Mononuclear cell (primary cell): ENCODE measurements around the gene USF2. TPM values are rescaled to one million over a fixed set of nuclear protein-coding genes. Genes with fewer than 3 reads are reported as not detected.
"Not testable (repeated sequence)": the region's sequence is repeated elsewhere in the genome, so short reads cannot be mapped to it uniquely, and the experiment has no call there.

ENCODE experiments used
- H3K27me3 ChIP-seq: 2 replicates; pipeline ENCODE4 v1.6.0; 2011; ENCODE audit warnings: low read length, control low read depth; ENCODE audit not compliant: insufficient read depth
- H3K4me1 ChIP-seq: 2 replicates; pipeline ENCODE4 v1.5.1; 2011; ENCODE audit warnings: mild to moderate bottlenecking, low read length, control low read depth; ENCODE audit not compliant: insufficient read depth
- H3K4me3 ChIP-seq: 2 replicates; pipeline ENCODE4 v1.5.1; 2011; ENCODE audit warnings: mild to moderate bottlenecking, low read length, moderate library complexity
- H3K9me3 ChIP-seq: 2 replicates; pipeline ENCODE4 v1.5.1; 2011; ENCODE audit warnings: low read depth, mild to moderate bottlenecking, control low read depth, low read length
- total RNA-seq: library from RNA; depleted of rRNA; stranded (reverse); fragments of >200 nt; gene quantifications from one replicate; pipeline ENCODE4 v1.2.3, GENCODE V29; 2012

Gene USF2
- total RNA-seq, 1 donor, result 117 TPM

- Histone ChIP-seq H3K27me3 (no peaks in the 10 kb centered on the region), H3K9me3 (no peaks in the 10 kb centered on the region), H3K4me1 (peaks cover 39% of the 10 kb centered on the region), H3K4me3 (no peak overlapping the region)
These were observed 12.5 kb downstream of the USF2 start for GRCh38 chr19:35281303-35281702.

GRCh38 chr19:35284153-35285094, 15.7 kb downstream of the USF2 start:
- Histone ChIP-seq H3K9me3 (no peaks in the 10 kb centered on the region), H3K4me3 (no peak overlapping the region), H3K27me3 (no peaks in the 10 kb centered on the region), H3K4me1 (peaks cover 39% of the 10 kb centered on the region)

GRCh38 chr19:35285095-35285449, 16.3 kb downstream of the USF2 start:
- H3K4me3 ChIP-seq, result no peak overlapping the region
- H3K27me3 ChIP-seq, result no peaks in the 10 kb centered on the region
- H3K4me1 ChIP-seq, result peaks cover 39% of the 10 kb centered on the region
- no peaks in the 10 kb centered on the region for H3K9me3 ChIP-seq

GRCh38 chr19:35285465-35285864, 16.7 kb downstream of the USF2 start:
- not testable (repeated sequence) for H3K9me3 ChIP-seq, H3K4me3 ChIP-seq, H3K27me3 ChIP-seq
- peaks cover 39% of the 10 kb centered on the region for H3K4me1 ChIP-seq

- not testable (repeated sequence) for H3K27me3 ChIP-seq, H3K9me3 ChIP-seq, H3K4me3 ChIP-seq
- H3K4me1 ChIP-seq, result peaks cover 35% of the 10 kb centered on the region
These were observed 17.3 kb downstream of the USF2 start for GRCh38 chr19:35286101-35286500.

GRCh38 chr19:35287713-35288112, 19.0 kb downstream of the USF2 start:
- Histone ChIP-seq H3K4me3 (no peak overlapping the region), H3K4me1 (peaks cover 19% of the 10 kb centered on the region), H3K9me3 (no peaks in the 10 kb centered on the region), H3K27me3 (no peaks in the 10 kb centered on the region)

GRCh38 chr19:35288331-35288730, 19.6 kb downstream of the USF2 start:
- Histone ChIP-seq H3K4me1 (peaks cover 12% of the 10 kb centered on the region), H3K27me3 (no peaks in the 10 kb centered on the region), H3K4me3 (no peak overlapping the region), H3K9me3 (no peaks in the 10 kb centered on the region)

GRCh38 chr19:35288906-35289305, 20.1 kb downstream of the USF2 start:
- Histone ChIP-seq H3K4me3 (no peak overlapping the region), H3K4me1 (peaks cover 11% of the 10 kb centered on the region), H3K9me3 (no peaks in the 10 kb centered on the region), H3K27me3 (no peaks in the 10 kb centered on the region)

GRCh38 chr19:35290381-35291127, 21.8 kb downstream of the USF2 start:
- H3K27me3 ChIP-seq, result no peaks in the 10 kb centered on the region
- no peak overlapping the region for H3K4me3 ChIP-seq
- H3K9me3 ChIP-seq, result no peaks in the 10 kb centered on the region
- H3K4me1 ChIP-seq, result peaks cover under 1% of the 10 kb centered on the region

- H3K9me3 ChIP-seq, result no peaks in the 10 kb centered on the region
- H3K4me1 ChIP-seq, result peaks cover 8% of the 10 kb centered on the region
- no peak overlapping the region for H3K4me3 ChIP-seq
- H3K27me3 ChIP-seq, result no peaks in the 10 kb centered on the region
These were observed 22.5 kb downstream of the USF2 start for GRCh38 chr19:35291259-35291658.

- Histone ChIP-seq H3K9me3 (no peaks in the 10 kb centered on the region), H3K27me3 (no peaks in the 10 kb centered on the region), H3K4me3 (no peak within 1 kb of the TSS), H3K4me1 (peaks cover 15% of the 10 kb centered on the region)
These were observed 23.2 kb downstream of the USF2 start, which contains the start of gene MAG for GRCh38 chr19:35291916-35292315. Gene MAG, plus strand, starts transcription at chr19:35292161. Its CDS starts 3,248 bp downstream, at chr19:35295409.

GRCh38 chr19:35292421-35293362, 23.9 kb downstream of the USF2 start:
- no peaks in the 10 kb centered on the region for H3K27me3 ChIP-seq
- H3K9me3 ChIP-seq, result no peaks in the 10 kb centered on the region
- no peak overlapping the region for H3K4me3 ChIP-seq
- H3K4me1 ChIP-seq, result peaks cover 19% of the 10 kb centered on the region

- Histone ChIP-seq H3K4me3 (no peak overlapping the region), H3K27me3 (no peaks in the 10 kb centered on the region), H3K4me1 (peaks cover 19% of the 10 kb centered on the region), H3K9me3 (no peaks in the 10 kb centered on the region)
These were observed 24.6 kb downstream of the USF2 start for GRCh38 chr19:35293363-35293739.

- Histone ChIP-seq H3K27me3 (no peaks in the 10 kb centered on the region), H3K4me3 (no peak overlapping the region), H3K4me1 (peaks cover 19% of the 10 kb centered on the region), H3K9me3 (no peaks in the 10 kb centered on the region)
These were observed 25.0 kb downstream of the USF2 start for GRCh38 chr19:35293808-35294207.
